ENCODE results near the gene ABL2.
"Not testable (repeated sequence)": the region's sequence is repeated elsewhere in the genome, so short reads cannot be mapped to it uniquely, and the experiment has no call there.

Gene ABL2

GRCh38 chr1:179229214-179230140, at the start of gene ABL2:
TSS of gene ABL2 (minus strand) at chr1:179229677. CDS start at chr1:179229397, 280 bp downstream.
- DNase-seq (ENCODE audit: low read depth), result peak; percentile 39

GRCh38 chr1:179278920-179279319, 49.4 kb upstream of the ABL2 start:
- no peak for DNase-seq (ENCODE audit: low read depth)

GRCh38 chr1:179274424-179274823, 44.9 kb upstream of the ABL2 start:
- DNase-seq (ENCODE audit: low read depth), result not testable (repeated sequence)

GRCh38 chr1:179269071-179269470, 39.6 kb upstream of the ABL2 start:
- DNase-seq (ENCODE audit: low read depth), result no peak

- no peak for DNase-seq (ENCODE audit: low read depth)
Measured at GRCh38 chr1:179264507-179264906, 35.0 kb upstream of the ABL2 start.

- no peak for DNase-seq (ENCODE audit: low read depth)
Measured at GRCh38 chr1:179263121-179263520, 33.6 kb upstream of the ABL2 start.

GRCh38 chr1:179262183-179262582, 32.7 kb upstream of the ABL2 start:
- no peak for DNase-seq (ENCODE audit: low read depth)

- DNase-seq (ENCODE audit: low read depth), result no peak
Measured at GRCh38 chr1:179253286-179253972, 24.0 kb upstream of the ABL2 start.

- DNase-seq (ENCODE audit: low read depth), result no peak
Measured at GRCh38 chr1:179252606-179253005, 23.1 kb upstream of the ABL2 start.

GRCh38 chr1:179251675-179252074, 22.2 kb upstream of the ABL2 start:
- no peak for DNase-seq (ENCODE audit: low read depth)

- DNase-seq (ENCODE audit: low read depth), result no peak
Measured at GRCh38 chr1:179247923-179248322, 18.4 kb upstream of the ABL2 start.

- not testable (repeated sequence) for DNase-seq (ENCODE audit: low read depth)
Measured at GRCh38 chr1:179245426-179245825, 15.9 kb upstream of the ABL2 start.

GRCh38 chr1:179241530-179242097, 12.1 kb upstream of the ABL2 start:
- no peak for DNase-seq (ENCODE audit: low read depth)

GRCh38 chr1:179237222-179237621, 7.7 kb upstream of the ABL2 start:
- no peak for DNase-seq (ENCODE audit: low read depth)

- no peak for DNase-seq (ENCODE audit: low read depth)
Measured at GRCh38 chr1:179234863-179235262, 5.4 kb upstream of the ABL2 start.

GRCh38 chr1:179231923-179232322, 2.4 kb upstream of the ABL2 start:
- DNase-seq (ENCODE audit: low read depth), result no peak

- DNase-seq (ENCODE audit: low read depth), result no peak
Measured at GRCh38 chr1:179230721-179231120, 1.2 kb upstream of the ABL2 start.

GRCh38 chr1:179230251-179230650, 774 bp upstream of the ABL2 start:
- DNase-seq (ENCODE audit: low read depth), result no peak

- DNase-seq (ENCODE audit: low read depth), result peak; percentile 6
Measured at GRCh38 chr1:179228783-179229213, 679 bp downstream of the ABL2 start.

- no peak for DNase-seq (ENCODE audit: low read depth)
Measured at GRCh38 chr1:179226738-179227137, 2.7 kb downstream of the ABL2 start.

- not testable (repeated sequence) for DNase-seq (ENCODE audit: low read depth)
Measured at GRCh38 chr1:179224466-179224865, 5.0 kb downstream of the ABL2 start.

- DNase-seq (ENCODE audit: low read depth), result not testable (repeated sequence)
Measured at GRCh38 chr1:179221121-179221520, 8.4 kb downstream of the ABL2 start.

All from activated T-cell treated with anti-CD3 and anti-CD28 coated beads for 1 hour (primary cell).